Panc1 (cell line): Measurements from ENCODE around the gene SLC40A1. TPM values are rescaled to one million over a fixed set of nuclear protein-coding genes. Genes with fewer than 3 reads are reported as not detected.

Experiments
- ATAC-seq: fragments of 200-7000 bp; cut with Tn5 transposase; 2 replicates; pipeline ENCODE4 v1.9.1; 2020; ENCODE audit warnings: mild to moderate bottlenecking, moderate library complexity
- BruUV-seq: library from RNA; stranded (reverse); fragments of 400-500 nt; replicated peaks from 2 replicates; lab custom pipeline; 2021; lab: Mats Ljungman, UMichigan
- CTCF ChIA-PET: fragments of 300-600 bp; sonication (Branson Sonifier 250); formaldehyde crosslinking; loops from one replicate; lab custom pipeline; 2022; ENCODE audit warnings: antibody characterized with exemption; lab: Charles Lee
- POLR2A ChIA-PET: fragments of 300-600 bp; sonication (Branson Sonifier 250); formaldehyde crosslinking; loops from one replicate; lab custom pipeline; 2022; ENCODE audit warnings: antibody characterized with exemption; lab: Charles Lee
- DNase-seq: peaks from one replicate; pipeline ENCODE4 v3.0.0-alpha.2; 2010; ENCODE audit warnings: low read depth, low spot score
- H3K27ac ChIP-seq: 2 replicates; pipeline ENCODE4 v1.5.1; 2011; ENCODE audit warnings: mild to moderate bottlenecking, low read length, inconsistent platforms
- H3K27me3 ChIP-seq: fragments of 200-500 bp; sonication (Bioruptor generic); 2 replicates; pipeline ENCODE4 v1.6.0; 2014; ENCODE audit warnings: low read length, inconsistent platforms; ENCODE audit not compliant: control insufficient read depth, insufficient read depth
- H3K36me3 ChIP-seq: fragments of 200-500 bp; sonication (Bioruptor generic); 2 replicates; pipeline ENCODE4 v1.5.1; 2014; ENCODE audit warnings: inconsistent platforms, mild to moderate bottlenecking, low read length, moderate library complexity; ENCODE audit not compliant: control insufficient read depth, insufficient read depth
- H3K4me1 ChIP-seq: 2 replicates; pipeline ENCODE4 v1.5.1; 2011; ENCODE audit warnings: inconsistent platforms, mild to moderate bottlenecking, low read length, moderate library complexity; ENCODE audit not compliant: control insufficient read depth, insufficient read depth
- H3K4me3 ChIP-seq, 2 experiments: 2 replicates each; pipeline ENCODE4 v1.5.1; 2011 to 2012; ENCODE audit warnings: low read depth in 2 of 2, low read length in 2 of 2, mild to moderate bottlenecking in 2 of 2, inconsistent platforms in 1 of 2, moderate library complexity in 1 of 2
- H3K9me3 ChIP-seq: fragments of 200-500 bp; sonication (Bioruptor generic); 2 replicates; pipeline ENCODE4 v1.5.1; 2014; ENCODE audit warnings: low read depth, mild to moderate bottlenecking, inconsistent platforms, low read length, moderate library complexity; ENCODE audit not compliant: control insufficient read depth, insufficient read depth
- CTCF ChIP-seq: fragments of 450-650 bp; IDR thresholded peaks from 2 replicates; pipeline ENCODE4 v1.5.1; 2017; ENCODE audit warnings: mild to moderate bottlenecking
- POLR2AphosphoS5 ChIP-seq: IDR thresholded peaks from 2 replicates; pipeline ENCODE4 v1.6.1; 2012; ENCODE audit warnings: mild to moderate bottlenecking, low read depth, low read length, moderate library complexity
- REST ChIP-seq, 2 experiments: IDR thresholded peaks; 2 replicates each; pipeline ENCODE4 v1.6.1; 2011 to 2012; ENCODE audit warnings: low read depth in 2 of 2, control low read depth in 1 of 2, low read length in 1 of 2, mild to moderate bottlenecking in 1 of 2, moderate library complexity in 1 of 2; ENCODE audit not compliant: insufficient read depth in 1 of 2
- SIN3A ChIP-seq: IDR thresholded peaks from 2 replicates; pipeline ENCODE4 v1.6.1; 2012; ENCODE audit warnings: low read depth, mild to moderate bottlenecking, low read length, moderate library complexity, borderline replicate concordance; ENCODE audit not compliant: insufficient read depth
- TCF7L2 ChIP-seq: IDR thresholded peaks from 2 replicates; pipeline ENCODE4 v1.6.1; 2011; ENCODE audit warnings: mild to moderate bottlenecking, low read depth, low read length, inconsistent platforms
- in situ Hi-C: cut with HindIII; loops from 2 replicates; pipeline ENCODE4 v1.10.0; 2016; ENCODE audit warnings: low sequenced_read_pairs, low pct_unique_long_range_greater_than_20kb
- intact Hi-C: fragments of 100-400 bp; cut with micrococcal nuclease; formaldehyde crosslinking; loops from one replicate; pipeline ENCODE4 v1.10.0; 2022; ENCODE audit not compliant: unreplicated experiment
- total RNA-seq: library from RNA; stranded (reverse); gene quantifications from one replicate; pipeline ENCODE4 v1.2.1, GENCODE V29; 2021; ENCODE audit not compliant: unreplicated experiment

The SLC40A1 gene
- total RNA-seq, 1 experiment from 2014 or later: 0.74 TPM

- TF ChIP-seq CTCF (no peak), TCF7L2 (no peak), SIN3A (no peak), REST (IDR thresholded peaks at IDR 0.05; ENCODE audit: insufficient read depth in 1 of 2, low read depth in 2 of 2, low read length in 1 of 2) (no peak), POLR2AphosphoS5 (no peak)
- POLR2A ChIA-PET: no interaction called here
- ATAC-seq: no peak
- Histone ChIP-seq H3K27me3 (peaks cover 10% of the 10 kb centered on the region), H3K9me3 (no peaks in the 10 kb centered on the region), H3K4me1 (no peaks in the 10 kb centered on the region), H3K27ac (no peak overlapping the region), H3K4me3 (no peak overlapping the region), H3K36me3 (no peaks in the 10 kb centered on the region)
- intact Hi-C loops: no loop called here
- CTCF ChIA-PET: no interaction called here
- no TSS peak for BruUV-seq
- in situ Hi-C loops: no loop called here
- DNase-seq: no peak
Observed at GRCh38 chr2:189514104-189514503, 66.5 kb downstream of the SLC40A1 start.

- Histone ChIP-seq H3K27ac (no peak overlapping the region), H3K4me1 (no peaks in the 10 kb centered on the region), H3K4me3 (no peak overlapping the region), H3K9me3 (no peaks in the 10 kb centered on the region), H3K36me3 (no peaks in the 10 kb centered on the region), H3K27me3 (peaks cover 10% of the 10 kb centered on the region)
- in situ Hi-C loops: no loop called here
- ATAC-seq: no peak
- TF ChIP-seq CTCF (no peak), SIN3A (no peak), POLR2AphosphoS5 (no peak), REST (IDR thresholded peaks at IDR 0.05; ENCODE audit: insufficient read depth in 1 of 2, low read depth in 2 of 2, low read length in 1 of 2) (no peak), TCF7L2 (no peak)
- CTCF ChIA-PET: no interaction called here
- no peak for DNase-seq
- POLR2A ChIA-PET: no interaction called here
- intact Hi-C loops: no loop called here
- no TSS peak for BruUV-seq
Observed at GRCh38 chr2:189512879-189513278, 67.7 kb downstream of the SLC40A1 start.
